Chondrocyte (in vitro differentiated cells): ENCODE measurements around the gene FRMD3. TPM values are rescaled to one million over a fixed set of nuclear protein-coding genes. Genes with fewer than 3 reads are reported as not detected.

Experiments used
- DNase-seq: peaks from one replicate; pipeline ENCODE4 v3.0.0; 2021; ENCODE audit warnings: mixed read lengths, low spot score
- H3K27ac Mint-ChIP-seq: one replicate; pipeline ENCODE4 v1.8.0; 2021; ENCODE audit warnings: mild to moderate bottlenecking, moderate library complexity, mixed read lengths; ENCODE audit not compliant: unreplicated experiment
- H3K27me3 Mint-ChIP-seq: 2 replicates; pipeline ENCODE4 v1.8.0; 2021; ENCODE audit warnings: low read depth, mixed read lengths
- H3K36me3 Mint-ChIP-seq: 2 replicates; pipeline ENCODE4 v1.8.0; 2021; ENCODE audit warnings: low read depth, mixed read lengths
- H3K4me1 Mint-ChIP-seq: 2 replicates; pipeline ENCODE4 v1.8.0; 2021; ENCODE audit warnings: low read depth, mild to moderate bottlenecking, mixed read lengths
- H3K4me3 Mint-ChIP-seq: one replicate; pipeline ENCODE4 v1.8.0; 2021; ENCODE audit warnings: mild to moderate bottlenecking, moderate library complexity, mixed read lengths; ENCODE audit not compliant: unreplicated experiment
- H3K9me3 Mint-ChIP-seq: 2 replicates; pipeline ENCODE4 v1.8.0; 2021; ENCODE audit warnings: low read depth, mixed read lengths
- total RNA-seq: library from RNA; stranded (reverse); gene quantifications from 3 replicates; pipeline ENCODE4 v1.2.1, GENCODE V29; 2021
- TF ChIP-seq, protein P1 (sequence below): fragments of 200-600 bp; sonication (generic); IDR thresholded peaks from 2 replicates; pipeline ENCODE4 v1.5.0; 2021; ENCODE audit warnings: antibody characterized with exemption, mild to moderate bottlenecking, moderate library complexity

Gene FRMD3
- total RNA-seq, 1 donor from 2014 or later = 1.1 TPM

DNA sequence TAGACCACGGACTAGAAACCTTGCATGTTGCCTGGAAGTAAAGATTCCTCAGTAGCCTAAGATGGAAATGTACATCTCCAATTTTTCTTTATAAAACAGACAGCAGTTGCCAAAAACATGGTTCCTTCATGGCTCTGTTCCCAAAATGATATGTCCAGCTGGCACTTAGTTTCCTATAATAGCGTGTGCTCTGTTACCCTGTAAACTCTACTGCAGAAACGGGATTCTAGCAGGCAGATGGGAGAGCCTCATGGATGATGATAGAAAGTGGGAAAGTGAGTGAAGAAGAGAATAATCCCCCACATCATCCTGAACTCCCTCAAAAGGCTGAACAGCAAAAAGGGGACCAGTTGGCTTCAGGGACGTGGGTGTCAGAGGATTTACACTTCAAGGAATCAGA, 118.2 kb downstream of the FRMD3 start:
- Mint-ChIP-seq H3K27me3 (no peaks in the 10 kb centered on the region), H3K9me3 (peaks cover 5% of the 10 kb centered on the region), H3K36me3 (peaks cover 3% of the 10 kb centered on the region), H3K4me1 (peaks cover 5% of the 10 kb centered on the region), H3K4me3 (no peak overlapping the region), H3K27ac (no peak overlapping the region)
- TF ChIP-seq, protein P1, sequence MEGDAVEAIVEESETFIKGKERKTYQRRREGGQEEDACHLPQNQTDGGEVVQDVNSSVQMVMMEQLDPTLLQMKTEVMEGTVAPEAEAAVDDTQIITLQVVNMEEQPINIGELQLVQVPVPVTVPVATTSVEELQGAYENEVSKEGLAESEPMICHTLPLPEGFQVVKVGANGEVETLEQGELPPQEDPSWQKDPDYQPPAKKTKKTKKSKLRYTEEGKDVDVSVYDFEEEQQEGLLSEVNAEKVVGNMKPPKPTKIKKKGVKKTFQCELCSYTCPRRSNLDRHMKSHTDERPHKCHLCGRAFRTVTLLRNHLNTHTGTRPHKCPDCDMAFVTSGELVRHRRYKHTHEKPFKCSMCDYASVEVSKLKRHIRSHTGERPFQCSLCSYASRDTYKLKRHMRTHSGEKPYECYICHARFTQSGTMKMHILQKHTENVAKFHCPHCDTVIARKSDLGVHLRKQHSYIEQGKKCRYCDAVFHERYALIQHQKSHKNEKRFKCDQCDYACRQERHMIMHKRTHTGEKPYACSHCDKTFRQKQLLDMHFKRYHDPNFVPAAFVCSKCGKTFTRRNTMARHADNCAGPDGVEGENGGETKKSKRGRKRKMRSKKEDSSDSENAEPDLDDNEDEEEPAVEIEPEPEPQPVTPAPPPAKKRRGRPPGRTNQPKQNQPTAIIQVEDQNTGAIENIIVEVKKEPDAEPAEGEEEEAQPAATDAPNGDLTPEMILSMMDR = no peak
- no peak for DNase-seq

DNA sequence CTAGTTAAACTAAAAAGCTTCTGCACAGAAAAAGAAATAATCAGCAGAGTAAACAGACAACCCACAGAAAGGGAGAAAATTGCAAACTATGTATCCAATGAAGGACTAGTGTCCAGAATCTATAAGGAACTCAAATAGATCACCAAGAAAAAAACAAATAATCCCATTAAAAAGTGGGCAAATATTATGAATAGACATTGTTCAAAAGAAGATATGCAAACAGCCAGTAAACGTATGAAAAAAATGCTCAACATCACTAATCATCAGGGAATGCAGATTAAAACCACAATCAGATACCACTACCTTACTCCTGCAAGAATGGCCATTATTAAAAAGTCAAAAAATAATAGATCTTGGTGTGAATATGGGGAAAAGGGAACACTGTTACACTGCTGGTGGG, 119.9 kb downstream of the FRMD3 start:
- H3K36me3 Mint-ChIP-seq = peaks cover 9% of the 10 kb centered on the region
- TF ChIP-seq, protein P1 = no peak
- DNase-seq = no peak
- H3K27ac Mint-ChIP-seq = no peak overlapping the region
- H3K27me3 Mint-ChIP-seq = no peaks in the 10 kb centered on the region
- peaks cover 17% of the 10 kb centered on the region for H3K9me3 Mint-ChIP-seq
- peaks cover 5% of the 10 kb centered on the region for H3K4me1 Mint-ChIP-seq
- no peak overlapping the region for H3K4me3 Mint-ChIP-seq

DNA sequence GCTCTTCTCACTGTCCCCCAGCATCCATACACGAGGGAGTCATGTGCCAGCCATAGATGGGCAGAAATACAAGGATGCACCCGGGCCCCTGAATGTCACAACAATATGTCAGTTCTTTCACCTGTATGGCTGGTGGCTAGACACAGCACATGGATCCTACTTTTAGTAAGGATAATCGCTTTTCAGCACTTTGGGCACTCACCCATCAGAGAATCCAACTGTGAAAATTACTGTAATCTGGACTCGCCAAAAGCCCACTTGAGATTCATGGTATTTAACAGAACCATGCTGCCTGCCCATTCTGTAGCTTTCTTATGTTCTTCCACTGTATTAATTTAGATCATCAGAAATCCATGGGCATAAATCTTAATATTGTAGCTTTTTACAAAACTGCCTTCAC, 124.8 kb downstream of the FRMD3 start:
- Mint-ChIP-seq H3K4me3 (no peak overlapping the region), H3K4me1 (peaks cover 5% of the 10 kb centered on the region), H3K36me3 (peaks cover 11% of the 10 kb centered on the region), H3K27me3 (peaks cover 2% of the 10 kb centered on the region), H3K27ac (no peak overlapping the region), H3K9me3 (peaks cover 16% of the 10 kb centered on the region)
- TF ChIP-seq, protein P1 = no peak
- no peak for DNase-seq

DNA sequence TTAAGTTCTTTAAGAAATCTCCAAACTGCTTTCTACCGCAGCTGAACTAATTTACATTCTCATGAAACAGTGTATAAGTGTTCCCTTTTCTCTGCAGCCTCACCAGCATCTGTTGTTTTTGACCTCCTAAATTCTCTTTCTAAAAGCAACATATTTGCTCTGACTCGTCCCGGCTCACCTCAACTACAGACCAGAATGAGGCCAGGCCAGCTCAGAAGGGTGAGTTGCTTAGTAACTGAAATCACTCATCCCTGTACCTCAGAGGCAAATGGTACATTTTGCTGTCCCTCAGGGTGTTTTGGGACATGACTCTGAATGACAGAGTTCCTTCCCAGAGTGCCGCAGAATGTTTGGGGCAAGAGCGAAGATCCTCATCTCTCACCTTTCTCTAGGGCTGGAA, 127.5 kb downstream of the FRMD3 start:
- Mint-ChIP-seq H3K4me3 (no peak overlapping the region), H3K27ac (no peak overlapping the region), H3K36me3 (peaks cover 7% of the 10 kb centered on the region), H3K4me1 (no peaks in the 10 kb centered on the region), H3K9me3 (peaks cover 23% of the 10 kb centered on the region), H3K27me3 (peaks cover 3% of the 10 kb centered on the region)
- TF ChIP-seq, protein P1 = no peak
- no peak for DNase-seq

DNA sequence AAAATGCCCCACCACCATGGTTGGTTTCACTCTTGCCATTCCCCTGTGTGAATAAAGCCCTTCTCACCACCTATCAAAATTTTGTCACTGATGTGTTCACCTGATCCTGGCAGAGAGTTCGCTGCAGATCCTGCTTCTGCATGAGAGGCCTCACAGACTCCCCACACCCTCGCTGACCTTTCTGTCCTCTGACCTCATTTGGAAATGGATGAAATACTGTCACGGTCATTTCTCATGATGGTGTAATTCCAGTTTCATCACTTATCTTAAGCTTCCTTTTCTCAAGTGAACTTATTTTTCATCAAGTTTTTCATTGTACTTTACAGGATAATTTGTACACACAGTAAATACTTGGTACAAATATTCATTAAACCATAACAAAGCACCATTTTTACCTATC, 131.3 kb downstream of the FRMD3 start:
- Mint-ChIP-seq H3K27me3 (peaks cover 3% of the 10 kb centered on the region), H3K9me3 (peaks cover 12% of the 10 kb centered on the region), H3K27ac (no peak overlapping the region), H3K36me3 (peaks cover 2% of the 10 kb centered on the region), H3K4me3 (no peak overlapping the region), H3K4me1 (peaks cover 9% of the 10 kb centered on the region)
- TF ChIP-seq, protein P1 = no peak
- DNase-seq = no peak
